Cardiac septum (tissue), 1 donor: ENCODE data around the gene ARMCX4. TPM values are rescaled to one million over a fixed set of nuclear protein-coding genes. Genes with fewer than 3 reads are reported as not detected.

Experiments
- total RNA-seq: library from RNA; stranded (reverse); fragmentation: NEBNext Ultra II Directional; extraction: Animal tissue kit (Norgen Biotek cat#: 25700); gene quantifications from one replicate; pipeline ENCODE4 v1.2.1, GENCODE V29; 2021
- donor health status: DM: no; HTN: no; CAD: no.

ARMCX4 gene
- total RNA-seq, 1 donor from 2014 or later, result 7.4 TPM

Other genes starting within 250 kb of the ARMCX4 start
- not detected for gene TAF7L, start 194.1 kb upstream of the ARMCX4 start, total RNA-seq
- 24.8 TPM for gene TIMM8A, start 136.7 kb upstream of the ARMCX4 start, total RNA-seq
- gene BTK, start 99.3 kb upstream of the ARMCX4 start, total RNA-seq, result 1.3 TPM
- gene RPL36A, start 94.4 kb upstream of the ARMCX4 start, total RNA-seq, result 57.5 TPM
- 6.8 TPM for gene GLA, start 77.5 kb upstream of the ARMCX4 start, total RNA-seq
- 55.6 TPM for gene HNRNPH2, start 77.2 kb upstream of the ARMCX4 start, total RNA-seq
- 33.2 TPM for gene ARMCX1, start 65.1 kb downstream of the ARMCX4 start, total RNA-seq
- gene ARMCX6, start 132.5 kb downstream of the ARMCX4 start, total RNA-seq, result 45.4 TPM
- gene ARMCX3, start 137.7 kb downstream of the ARMCX4 start, total RNA-seq, result 82.2 TPM
- gene ARMCX2, start 174.4 kb downstream of the ARMCX4 start, total RNA-seq, result 43.5 TPM